ENCODE results near the gene TBKBP1.

TBKBP1 gene

GRCh38 chr17:47726796-47727703 is 33.1 kb downstream of the TBKBP1 start:
- DNase-seq (ENCODE audit: low read depth), result no peak
- no peak for TF ChIP-seq CTCF (IDR thresholded peaks at IDR 0.05; ENCODE audit: control insufficient read depth, insufficient read depth, low read depth, low read length, missing control alignments)
- H3K4me3 ChIP-seq (ENCODE audit: control insufficient read depth, low read depth, low read length), result no peak overlapping the region

- DNase-seq (ENCODE audit: low read depth), result no peak
- no peak for TF ChIP-seq CTCF (IDR thresholded peaks at IDR 0.05; ENCODE audit: control insufficient read depth, insufficient read depth, low read depth, low read length, missing control alignments)
- H3K4me3 ChIP-seq (ENCODE audit: control insufficient read depth, low read depth, low read length), result no peak overlapping the region
Measured at GRCh38 chr17:47727704-47728036, 33.7 kb downstream of the TBKBP1 start.

- no peak overlapping the region for H3K4me3 ChIP-seq (ENCODE audit: control insufficient read depth, low read depth, low read length)
- no peak for TF ChIP-seq CTCF (IDR thresholded peaks at IDR 0.05; ENCODE audit: control insufficient read depth, insufficient read depth, low read depth, low read length, missing control alignments)
- no peak for DNase-seq (ENCODE audit: low read depth)
Measured at GRCh38 chr17:47728214-47728877, 34.4 kb downstream of the TBKBP1 start.

GRCh38 chr17:47729476-47729875 is 35.5 kb downstream of the TBKBP1 start:
- no peak overlapping the region for H3K4me3 ChIP-seq (ENCODE audit: control insufficient read depth, low read depth, low read length)
- no peak for TF ChIP-seq CTCF (IDR thresholded peaks at IDR 0.05; ENCODE audit: control insufficient read depth, insufficient read depth, low read depth, low read length, missing control alignments)
- no peak for DNase-seq (ENCODE audit: low read depth)

- no peak for TF ChIP-seq CTCF (IDR thresholded peaks at IDR 0.05; ENCODE audit: control insufficient read depth, insufficient read depth, low read depth, low read length, missing control alignments)
Measured at GRCh38 chr17:47730681-47731080, 36.7 kb downstream of the TBKBP1 start.

GRCh38 chr17:47731396-47731795 is 37.4 kb downstream of the TBKBP1 start:
- no peak for DNase-seq (ENCODE audit: low read depth)
- no peak for TF ChIP-seq CTCF (IDR thresholded peaks at IDR 0.05; ENCODE audit: control insufficient read depth, insufficient read depth, low read depth, low read length, missing control alignments)
- H3K4me3 ChIP-seq (ENCODE audit: control insufficient read depth, low read depth, low read length), result no peak overlapping the region

More at GRCh38 chr17:47730681-47731080, 36.7 kb downstream of the TBKBP1 start:
- H3K4me3 ChIP-seq (ENCODE audit: control insufficient read depth, low read depth, low read length), result no peak overlapping the region
- DNase-seq (ENCODE audit: low read depth), result no peak
